Keratinocyte (primary cell): ENCODE results near the gene ENPP4.

Experiments
- EZH2 ChIP-seq: IDR thresholded peaks from one replicate; pipeline ENCODE4 v1.6.1; 2012; ENCODE audit warnings: inconsistent platforms, mild to moderate bottlenecking, low read length, moderate library complexity
- TF ChIP-seq, protein P1 (sequence below), 3 experiments: IDR thresholded peaks in 1 of 3; conservative IDR thresholded peaks in 1 of 3; optimal IDR thresholded peaks in 1 of 3; 2 replicates in 2 of 3; 3 replicates in 1 of 3; pipeline versions ENCODE3 to v1.5.1; 2011; ENCODE audit warnings: low read length in 3 of 3, mild to moderate bottlenecking in 3 of 3, moderate library complexity in 2 of 3, control low read depth in 1 of 3, inconsistent platforms in 1 of 3; ENCODE audit not compliant: insufficient read depth in 2 of 3; ENCODE audit errors: extremely low read depth in 1 of 3

DNA sequence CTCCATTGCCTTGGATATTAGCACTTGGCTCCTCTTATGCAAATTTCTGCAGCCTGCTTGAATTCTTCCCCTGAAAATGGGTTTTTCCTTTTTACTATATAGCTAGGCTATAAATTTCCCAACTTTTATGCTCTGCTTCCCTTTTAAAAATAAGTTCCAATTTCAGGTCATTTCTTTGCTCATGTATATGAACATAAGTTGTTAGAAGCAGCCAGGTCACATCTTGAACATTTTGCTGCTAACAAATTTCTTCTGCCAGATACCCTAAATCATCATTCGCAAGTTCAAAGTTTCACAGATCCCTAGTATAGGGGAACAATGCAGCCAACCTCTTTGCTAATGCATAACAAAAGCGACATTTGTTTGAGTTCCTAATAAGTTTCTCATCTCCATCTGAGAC is 34.5 kb upstream of the ENPP4 start:
- TF ChIP-seq, protein P1, sequence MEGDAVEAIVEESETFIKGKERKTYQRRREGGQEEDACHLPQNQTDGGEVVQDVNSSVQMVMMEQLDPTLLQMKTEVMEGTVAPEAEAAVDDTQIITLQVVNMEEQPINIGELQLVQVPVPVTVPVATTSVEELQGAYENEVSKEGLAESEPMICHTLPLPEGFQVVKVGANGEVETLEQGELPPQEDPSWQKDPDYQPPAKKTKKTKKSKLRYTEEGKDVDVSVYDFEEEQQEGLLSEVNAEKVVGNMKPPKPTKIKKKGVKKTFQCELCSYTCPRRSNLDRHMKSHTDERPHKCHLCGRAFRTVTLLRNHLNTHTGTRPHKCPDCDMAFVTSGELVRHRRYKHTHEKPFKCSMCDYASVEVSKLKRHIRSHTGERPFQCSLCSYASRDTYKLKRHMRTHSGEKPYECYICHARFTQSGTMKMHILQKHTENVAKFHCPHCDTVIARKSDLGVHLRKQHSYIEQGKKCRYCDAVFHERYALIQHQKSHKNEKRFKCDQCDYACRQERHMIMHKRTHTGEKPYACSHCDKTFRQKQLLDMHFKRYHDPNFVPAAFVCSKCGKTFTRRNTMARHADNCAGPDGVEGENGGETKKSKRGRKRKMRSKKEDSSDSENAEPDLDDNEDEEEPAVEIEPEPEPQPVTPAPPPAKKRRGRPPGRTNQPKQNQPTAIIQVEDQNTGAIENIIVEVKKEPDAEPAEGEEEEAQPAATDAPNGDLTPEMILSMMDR (optimal IDR thresholded peaks at IDR 0.05 in 1 of 3, IDR thresholded peaks at IDR 0.05 in 1 of 3, conservative IDR thresholded peaks at IDR 0.05 in 1 of 3; ENCODE audit: extremely low read depth in 1 of 3, insufficient read depth in 2 of 3, low read length in 3 of 3): no peak
- no peak for TF ChIP-seq EZH2
